B cell (primary cell): ENCODE data around the gene AXIN2. TPM values are rescaled to one million over a fixed set of nuclear protein-coding genes. Genes with fewer than 3 reads are reported as not detected.

Source experiments
- ATAC-seq: fragments of 200-7000 bp; cut with Tn5 transposase; one replicate; pipeline ENCODE4 v1.10.0; 2021; ENCODE audit warnings: low read depth, mild to moderate bottlenecking, moderate number of reproducible peaks, moderate library complexity
- CTCF ChIA-PET: fragments of 350-600 bp; sonication (Branson Sonifier 250); formaldehyde crosslinking; loops from one replicate; lab custom pipeline; 2021; ENCODE audit warnings: antibody characterized with exemption, inconsistent platforms; lab: Charles Lee
- POLR2A ChIA-PET: fragments of 350-600 bp; sonication (Branson Sonifier 250); formaldehyde crosslinking; loops from one replicate; lab custom pipeline; 2021; ENCODE audit warnings: antibody characterized with exemption; lab: Charles Lee
- DNase-seq: peaks from one replicate; pipeline ENCODE4 v3.0.0; 2013
- H2AFZ ChIP-seq: 2 replicates; pipeline ENCODE4 v1.6.1; 2012; ENCODE audit warnings: mild to moderate bottlenecking, low read depth, low read length; ENCODE audit not compliant: insufficient read depth, poor library complexity, severe bottlenecking
- H3K27ac ChIP-seq, 2 donors: 1 replicate in 1 of 2; 2 replicates in 1 of 2; pipeline ENCODE4 v1.5.1; 2012 to 2013; ENCODE audit warnings: low read length in 2 of 2, mild to moderate bottlenecking in 2 of 2, moderate library complexity in 1 of 2
- H3K27me3 ChIP-seq, 4 experiments: fragments of 200-600 bp in 1 of 4; sonication (generic) in 1 of 4; replicated peaks in 1 of 4; 1 replicate in 2 of 4; 2 replicates in 2 of 4; pipeline versions ENCODE4 v1.6.1 to v1.7.0; 2013 to 2016; ENCODE audit warnings: low read length in 3 of 4, mild to moderate bottlenecking in 2 of 4, mixed read lengths in 1 of 4, moderate library complexity in 1 of 4; ENCODE audit not compliant: insufficient read depth in 4 of 4, control insufficient read depth in 3 of 4; ENCODE audit errors: control extremely low read depth in 1 of 4
- H3K36me3 ChIP-seq, 2 experiments: replicated peaks in 1 of 2; 1 replicate in 1 of 2; 2 replicates in 1 of 2; pipeline versions ENCODE4 v1.6.1 to v1.7.1; 2013; ENCODE audit warnings: low read length in 1 of 2; ENCODE audit not compliant: insufficient read depth in 2 of 2, control insufficient read depth in 1 of 2; ENCODE audit errors: control extremely low read depth in 1 of 2, extremely low read depth in 1 of 2
- H3K4me1 ChIP-seq, 2 donors: fragments of 200-600 bp in 1 of 2; sonication (generic) in 1 of 2; 1 replicate in 1 of 2; 2 replicates in 1 of 2; pipeline versions ENCODE4 v1.5.1 to v1.6.1; 2013 to 2017; ENCODE audit warnings: low read length in 2 of 2; ENCODE audit not compliant: control insufficient read depth in 2 of 2, insufficient read depth in 2 of 2
- H3K4me2 ChIP-seq: replicated peaks from 2 replicates; pipeline ENCODE3; 2012; ENCODE audit warnings: mild to moderate bottlenecking, low read depth, low read length; ENCODE audit not compliant: poor library complexity, severe bottlenecking
- H3K4me3 ChIP-seq, 5 experiments: fragments of 200-600 bp in 1 of 5; sonication (generic) in 1 of 5; 1 replicate in 3 of 5; 2 replicates in 2 of 5; pipeline versions ENCODE4 v1.5.1 to v1.7.0; 2011 to 2016; ENCODE audit warnings: low read length in 4 of 5, mild to moderate bottlenecking in 4 of 5, low read depth in 2 of 5, control low read depth in 1 of 5, moderate library complexity in 1 of 5; ENCODE audit not compliant: insufficient read depth in 1 of 5; ENCODE audit errors: control extremely low read depth in 1 of 5, extremely low read depth in 1 of 5
- H3K79me2 ChIP-seq: fragments of 200-600 bp; sonication (generic); one replicate; pipeline ENCODE4 v1.6.0; 2016; ENCODE audit warnings: low read length; ENCODE audit not compliant: control insufficient read depth, insufficient read depth
- H3K9ac ChIP-seq: fragments of 200-600 bp; sonication (generic); 2 replicates; pipeline ENCODE4 v1.6.1; 2017; ENCODE audit warnings: mild to moderate bottlenecking, low read length, moderate library complexity
- H3K9me3 ChIP-seq, 3 donors: one replicate each; pipeline versions ENCODE4 v1.6.1 to v1.7.1; 2013; ENCODE audit warnings: low read length in 2 of 3; ENCODE audit not compliant: control insufficient read depth in 2 of 3, insufficient read depth in 1 of 3; ENCODE audit errors: control extremely low read depth in 1 of 3
- H4K20me1 ChIP-seq: 2 replicates; pipeline ENCODE4 v1.6.0; 2012; ENCODE audit warnings: mild to moderate bottlenecking, low read length; ENCODE audit not compliant: insufficient read depth, control insufficient read depth, poor library complexity, severe bottlenecking
- H3K27ac Mint-ChIP-seq: one replicate; pipeline ENCODE4 v1.8.0; 2021; ENCODE audit warnings: mixed read lengths
- H3K27me3 Mint-ChIP-seq: one replicate; pipeline ENCODE4 v1.8.0; 2021; ENCODE audit warnings: mixed read lengths
- H3K4me1 Mint-ChIP-seq: one replicate; pipeline ENCODE4 v1.8.0; 2021; ENCODE audit warnings: mixed read lengths
- H3K4me3 Mint-ChIP-seq: one replicate; pipeline ENCODE4 v1.8.0; 2021; ENCODE audit warnings: mixed read lengths
- H3K9me3 Mint-ChIP-seq: one replicate; pipeline ENCODE4 v1.8.0; 2022; ENCODE audit warnings: mixed read lengths; ENCODE audit not compliant: insufficient read depth
- EZH2 ChIP-seq: IDR thresholded peaks from 2 replicates; pipeline ENCODE4 v1.6.1; 2012; ENCODE audit warnings: borderline replicate concordance, low read depth, mild to moderate bottlenecking, moderate library complexity, low read length; ENCODE audit not compliant: insufficient read depth, poor library complexity, severe bottlenecking
- WGBS: methylation state at CpG from one replicate; pipeline ENCODE4 v1.1.5; 2013; ENCODE audit warnings: missing lambda C conversion rate; ENCODE audit not compliant: insufficient coverage; 5-methylcytosine and 5-hydroxymethylcytosine counted together
- intact Hi-C: fragments of 100-400 bp; cut with micrococcal nuclease; formaldehyde crosslinking; loops from one replicate; pipeline ENCODE4 v1.10.0; 2022
- polyA plus RNA-seq: library from polyadenylated mRNA; depleted of rRNA; stranded (reverse); fragments of >200 nt; gene quantifications from 2 replicates; pipeline ENCODE4 v1.2.3, GENCODE V29; 2012
- total RNA-seq, 2 donors: library from RNA; stranded (reverse); fragments of 120-200 nt in 1 of 2; gene quantifications; 1 replicate in 1 of 2; 2 replicates in 1 of 2; pipeline versions ENCODE4 v1.2.3 to v1.2.4, GENCODE V29; 2013 to 2022
- TF ChIP-seq, protein P1 (sequence below): fragments of 200-600 bp; IDR thresholded peaks from one replicate; pipeline ENCODE4 v1.8.0; 2022; ENCODE audit warnings: antibody characterized with exemption, mild to moderate bottlenecking

AXIN2 gene
- total and polyA plus RNA-seq, 2 donors (not counting 1 experiment from before 2014, with no cell fraction given), result 0.16 to 1.2 TPM

DNA sequence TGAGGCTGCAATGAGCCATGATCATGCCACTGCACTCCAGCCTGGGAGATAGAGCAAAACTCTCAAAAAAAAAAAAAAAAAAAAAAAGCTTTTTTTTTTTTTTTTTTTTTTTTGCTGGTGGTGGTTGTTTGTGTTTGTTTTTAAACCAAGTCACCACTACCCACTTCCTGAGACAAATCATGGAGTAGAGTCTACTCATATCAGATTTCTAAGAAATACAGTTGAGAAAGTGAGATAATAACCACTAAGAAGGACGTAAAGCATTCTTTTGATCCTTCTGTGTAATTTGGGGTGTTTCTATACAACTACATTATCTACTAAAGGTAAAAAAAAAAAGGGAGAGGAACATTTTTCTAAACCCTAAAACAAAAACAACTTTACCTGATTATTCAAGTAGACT is 38.0 kb downstream of the AXIN2 start:
- Mint-ChIP-seq H3K9me3 (no peaks in the 10 kb centered on the region), H3K27ac (no peak overlapping the region), H3K4me1 (no peaks in the 10 kb centered on the region), H3K4me3 (no peak overlapping the region), H3K27me3 (peaks cover 8% of the 10 kb centered on the region)
- ATAC-seq (no peak), DNase-seq (no peak)
- ChIA-PET CTCF (no interaction called here), POLR2A (no interaction called here)
- no peak overlapping the region for H2AFZ ChIP-seq
- peaks cover 0 to 3% (median 0%) of the 10 kb centered on the region in 3 donors for H3K9me3 ChIP-seq
- no peaks in the 10 kb centered on the region for H3K79me2 ChIP-seq
- no peak overlapping the region for H3K27ac ChIP-seq
- WGBS, result no CpG with 5 or more reads among the region's 1 CpG
- H3K27me3 ChIP-seq, result no peaks in the 10 kb centered on the region
- no peak overlapping the region for H3K4me3 ChIP-seq
- no peak overlapping the region for H3K4me2 ChIP-seq
- H3K4me1 ChIP-seq, result no peaks in the 10 kb centered on the region
- TF ChIP-seq EZH2, result no peak
- TF ChIP-seq, protein P1, sequence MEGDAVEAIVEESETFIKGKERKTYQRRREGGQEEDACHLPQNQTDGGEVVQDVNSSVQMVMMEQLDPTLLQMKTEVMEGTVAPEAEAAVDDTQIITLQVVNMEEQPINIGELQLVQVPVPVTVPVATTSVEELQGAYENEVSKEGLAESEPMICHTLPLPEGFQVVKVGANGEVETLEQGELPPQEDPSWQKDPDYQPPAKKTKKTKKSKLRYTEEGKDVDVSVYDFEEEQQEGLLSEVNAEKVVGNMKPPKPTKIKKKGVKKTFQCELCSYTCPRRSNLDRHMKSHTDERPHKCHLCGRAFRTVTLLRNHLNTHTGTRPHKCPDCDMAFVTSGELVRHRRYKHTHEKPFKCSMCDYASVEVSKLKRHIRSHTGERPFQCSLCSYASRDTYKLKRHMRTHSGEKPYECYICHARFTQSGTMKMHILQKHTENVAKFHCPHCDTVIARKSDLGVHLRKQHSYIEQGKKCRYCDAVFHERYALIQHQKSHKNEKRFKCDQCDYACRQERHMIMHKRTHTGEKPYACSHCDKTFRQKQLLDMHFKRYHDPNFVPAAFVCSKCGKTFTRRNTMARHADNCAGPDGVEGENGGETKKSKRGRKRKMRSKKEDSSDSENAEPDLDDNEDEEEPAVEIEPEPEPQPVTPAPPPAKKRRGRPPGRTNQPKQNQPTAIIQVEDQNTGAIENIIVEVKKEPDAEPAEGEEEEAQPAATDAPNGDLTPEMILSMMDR, result no peak
- H3K36me3 ChIP-seq, result no peaks in the 10 kb centered on the region
- H3K9ac ChIP-seq, result no peak overlapping the region
- intact Hi-C loops, result no loop called here
- no peaks in the 10 kb centered on the region for H4K20me1 ChIP-seq

DNA sequence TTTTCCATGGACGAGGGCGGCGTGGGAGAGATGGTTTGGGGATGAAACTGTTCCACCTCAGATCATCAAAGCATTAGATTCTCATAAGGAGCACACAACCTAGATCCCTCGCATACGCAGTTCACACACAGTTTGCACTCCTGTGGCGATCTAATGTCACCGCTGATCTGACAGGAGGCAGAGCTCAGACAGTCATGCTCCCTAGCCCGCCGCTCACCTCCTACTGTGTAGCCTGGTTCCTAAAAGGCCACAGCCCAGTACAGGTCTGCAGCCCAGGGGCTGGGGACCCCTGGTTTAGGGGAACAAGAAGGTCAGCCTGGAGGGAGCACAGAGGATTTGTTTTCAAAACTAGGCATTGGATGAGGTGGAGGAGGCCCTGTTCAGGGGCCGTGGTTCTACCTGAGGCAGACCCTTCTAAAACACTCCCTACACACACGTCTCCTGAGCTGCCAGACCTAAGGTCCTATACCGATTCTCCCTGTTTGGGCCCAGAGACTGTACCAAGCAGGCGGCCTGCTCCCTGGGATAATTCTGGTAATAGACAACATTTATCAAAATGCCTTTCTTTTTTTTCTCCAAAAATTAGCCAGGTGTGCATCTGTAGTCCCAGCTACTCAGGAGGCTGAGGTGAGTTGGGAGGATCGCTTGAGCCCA is 38.6 kb downstream of the AXIN2 start:
- Histone ChIP-seq H3K4me1 (no peaks in the 10 kb centered on the region), H3K9ac (no peak overlapping the region), H3K27ac (no peak overlapping the region), H2AFZ (no peak overlapping the region), H3K9me3 (peaks cover 0 to 3% (median 0%) of the 10 kb centered on the region in 3 donors), H3K4me3 (no peak overlapping the region), H3K27me3 (no peaks in the 10 kb centered on the region), H3K4me2 (no peak overlapping the region), H4K20me1 (no peaks in the 10 kb centered on the region), H3K36me3 (no peaks in the 10 kb centered on the region), H3K79me2 (no peaks in the 10 kb centered on the region)
- ChIA-PET CTCF (no interaction called here), POLR2A (no interaction called here)
- Mint-ChIP-seq H3K4me3 (no peak overlapping the region), H3K27me3 (peaks cover 10% of the 10 kb centered on the region), H3K4me1 (no peaks in the 10 kb centered on the region), H3K27ac (no peak overlapping the region), H3K9me3 (no peaks in the 10 kb centered on the region)
- WGBS, result 93% methylated on average over 6 of the region's 14 CpGs
- DNase-seq, result no peak
- ATAC-seq, result no peak
- intact Hi-C loops, result no loop called here
- TF ChIP-seq EZH2, result no peak
- TF ChIP-seq, protein P1, result no peak
